Measurements from ENCODE around the gene OTOA. TPM values are rescaled to one million over a fixed set of nuclear protein-coding genes. Genes with fewer than 3 reads are reported as not detected.
A peak's percentile ranks its signal among the peaks of the same experiment; 100 is the strongest.

The OTOA gene
- total RNA-seq, 1 experiment from 2014 or later: 0.11 TPM

GRCh38 chr16:21656795-21657768, 6.7 kb upstream of the OTOA start:
- TF ChIP-seq, protein P1, sequence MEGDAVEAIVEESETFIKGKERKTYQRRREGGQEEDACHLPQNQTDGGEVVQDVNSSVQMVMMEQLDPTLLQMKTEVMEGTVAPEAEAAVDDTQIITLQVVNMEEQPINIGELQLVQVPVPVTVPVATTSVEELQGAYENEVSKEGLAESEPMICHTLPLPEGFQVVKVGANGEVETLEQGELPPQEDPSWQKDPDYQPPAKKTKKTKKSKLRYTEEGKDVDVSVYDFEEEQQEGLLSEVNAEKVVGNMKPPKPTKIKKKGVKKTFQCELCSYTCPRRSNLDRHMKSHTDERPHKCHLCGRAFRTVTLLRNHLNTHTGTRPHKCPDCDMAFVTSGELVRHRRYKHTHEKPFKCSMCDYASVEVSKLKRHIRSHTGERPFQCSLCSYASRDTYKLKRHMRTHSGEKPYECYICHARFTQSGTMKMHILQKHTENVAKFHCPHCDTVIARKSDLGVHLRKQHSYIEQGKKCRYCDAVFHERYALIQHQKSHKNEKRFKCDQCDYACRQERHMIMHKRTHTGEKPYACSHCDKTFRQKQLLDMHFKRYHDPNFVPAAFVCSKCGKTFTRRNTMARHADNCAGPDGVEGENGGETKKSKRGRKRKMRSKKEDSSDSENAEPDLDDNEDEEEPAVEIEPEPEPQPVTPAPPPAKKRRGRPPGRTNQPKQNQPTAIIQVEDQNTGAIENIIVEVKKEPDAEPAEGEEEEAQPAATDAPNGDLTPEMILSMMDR (conservative IDR thresholded peaks at IDR 0.05): peak; percentile 88
- H3K18ac ChIP-seq (ENCODE audit: insufficient read length, low read depth, low read length): no peak overlapping the region
- no peak overlapping the region for H4K91ac ChIP-seq (ENCODE audit: insufficient read length, low read depth, low read length)
- H2AFZ ChIP-seq (ENCODE audit: low read length): no peak overlapping the region
- no peak overlapping the region for H3K23ac ChIP-seq (ENCODE audit: insufficient read length, low read depth, low read length)
- no peak overlapping the region for H3K14ac ChIP-seq (ENCODE audit: insufficient read depth, low read length)
- H3K9ac ChIP-seq (ENCODE audit: extremely low read depth, insufficient read length, low read length): no peak overlapping the region
- no peaks in the 10 kb centered on the region for H3K79me1 ChIP-seq (ENCODE audit: insufficient read depth, low read depth, low read length, poor library complexity, severe bottlenecking)
- no peak overlapping the region for H2BK12ac ChIP-seq (ENCODE audit: insufficient read length, low read depth, low read length)
- no peaks in the 10 kb centered on the region for H3K23me2 ChIP-seq (ENCODE audit: insufficient read length, low read depth, low read length, poor library complexity, severe bottlenecking)
- WGBS (ENCODE audit: extremely low coverage, insufficient read length, low lambda C conversion rate): no CpG with 5 or more reads among the region's 4 CpGs
- Mint-ChIP-seq H3K27me3 (ENCODE audit: low read depth) (no peaks in the 10 kb centered on the region; the same call in 1 of the 2 replicates), H3K27ac (peak overlapping the region in 1 of 3 experiments; percentile 74; a peak in 1 of 7 replicates), H3K36me3 (ENCODE audit: insufficient read depth in 1 of 3, low read depth in 3 of 3) (peaks cover 2 to 7% (median 4%) of the 10 kb centered on the region in 3 experiments; a peak in 4 of 7 replicates), H3K9me3 (no peaks in the 10 kb centered on the region), H3K4me3 (no peak overlapping the region), H3K4me1 (peaks cover 2 to 9% of the 10 kb centered on the region in 2 experiments; a peak in 2 of 4 replicates)
- H2BK20ac ChIP-seq (ENCODE audit: low read depth, low read length, poor library complexity, severe bottlenecking): no peak overlapping the region
- H3K4me2 ChIP-seq (ENCODE audit: insufficient read depth, insufficient read length, low read length): no peak overlapping the region
- H4K5ac ChIP-seq (ENCODE audit: insufficient read length, low read depth, low read length): no peak overlapping the region
- no peak overlapping the region for H2BK5ac ChIP-seq (ENCODE audit: insufficient read length, low read length)
- no peaks in the 10 kb centered on the region for H3K27me3 ChIP-seq (ENCODE audit: insufficient read depth, low read length)
- no peak overlapping the region for H2AK5ac ChIP-seq (ENCODE audit: insufficient read length, low read length)
- no peak overlapping the region for H3K27ac ChIP-seq (ENCODE audit: insufficient read length, low read depth, low read length)
- H3K4me1 ChIP-seq (ENCODE audit: insufficient read depth, low read length): peaks cover 2% of the 10 kb centered on the region; the same call in 1 of the 2 replicates
- H3T11ph ChIP-seq (ENCODE audit: low read length): no peak overlapping the region
- H4K8ac ChIP-seq (replicated peaks; ENCODE audit: insufficient read length, low read depth, low read length): no peak overlapping the region
- H3K4ac ChIP-seq (ENCODE audit: low read depth, low read length): no peak overlapping the region
- H2BK120ac ChIP-seq (ENCODE audit: low read depth, low read length, poor library complexity, severe bottlenecking): no peak overlapping the region
- H4K20me1 ChIP-seq (ENCODE audit: control insufficient read depth, insufficient read depth, insufficient read length): no peaks in the 10 kb centered on the region
- no peak overlapping the region for H2BK15ac ChIP-seq (ENCODE audit: low read depth, low read length)
- no peak overlapping the region for H3K56ac ChIP-seq (ENCODE audit: insufficient read length, low read depth, low read length)
- no peaks in the 10 kb centered on the region for H3K9me3 ChIP-seq (ENCODE audit: control insufficient read depth, low read depth, low read length)
- no peaks in the 10 kb centered on the region for H3K79me2 ChIP-seq (ENCODE audit: insufficient read depth, low read length)
- no peak for DNase-seq

All from H9 (cell line).